ENCODE measurements around the gene ABLIM2. TPM values are rescaled to one million over a fixed set of nuclear protein-coding genes. Genes with fewer than 3 reads are reported as not detected.
A peak's percentile ranks its signal among the peaks of the same experiment; 100 is the strongest.

Gene ABLIM2
- total RNA-seq, 4 donors from 2014 or later, result 4.2 to 28.5 (median 8.7) TPM

DNA sequence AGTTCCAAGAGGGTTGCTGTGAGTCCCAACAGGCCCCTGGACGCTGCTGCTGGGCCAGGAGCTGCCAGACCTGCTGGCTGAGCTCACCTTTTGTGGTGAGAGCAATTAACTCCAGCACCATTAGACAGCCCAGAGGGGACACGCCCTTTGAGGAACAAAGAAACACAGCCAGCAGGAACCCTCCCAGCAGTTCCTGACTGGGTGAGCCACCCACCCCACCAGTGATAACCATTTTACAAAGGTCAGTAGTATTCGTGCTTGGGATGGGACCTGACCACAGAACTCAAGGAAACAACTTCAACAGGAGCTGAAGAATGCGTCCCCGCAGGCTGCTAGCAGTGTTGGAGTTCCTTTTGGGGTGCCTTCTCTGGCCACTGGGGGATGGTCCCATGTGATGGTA lies 180.1 kb downstream of the ABLIM2 start:
- 45% methylated on average over 3 of the region's 5 CpGs for WGBS
- no peak for DNase-seq (ENCODE audit: extremely low spot score)
- H3K4me1 ChIP-seq, result peaks cover 13 to 27% (median 22%) of the 10 kb centered on the region in 4 donors

DNA sequence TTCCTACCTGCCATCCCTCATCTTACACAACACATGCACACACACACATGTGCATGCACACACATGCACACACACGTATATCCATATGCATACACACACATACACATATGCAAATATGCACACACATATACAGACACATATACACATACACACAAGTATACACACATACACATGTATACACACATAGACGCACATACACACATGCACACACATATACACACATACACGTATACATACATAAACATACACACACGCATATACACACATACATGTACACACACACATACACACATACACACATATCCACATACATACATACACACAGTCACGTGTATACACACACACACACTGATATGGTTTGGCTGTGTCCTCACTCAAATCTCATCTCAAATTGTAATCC lies 182.0 kb downstream of the ABLIM2 start:
- intact Hi-C loops (cut with DNase I), result no loop called here
- H3K27ac ChIP-seq (replicated peaks in 1 of 4), result no peak overlapping the region
- no peaks in the 10 kb centered on the region for H3K36me3 ChIP-seq
- no peak overlapping the region for H3K4me3 ChIP-seq
- H3K4me1 ChIP-seq, result peaks cover 13 to 42% (median 36%) of the 10 kb centered on the region in 4 donors
- DNase-seq (ENCODE audit: extremely low spot score), result no peak
- H3K9me3 ChIP-seq, result no peaks in the 10 kb centered on the region
- WGBS, result 90% methylated on average over 5 of the region's 5 CpGs
- TF ChIP-seq, protein P1, sequence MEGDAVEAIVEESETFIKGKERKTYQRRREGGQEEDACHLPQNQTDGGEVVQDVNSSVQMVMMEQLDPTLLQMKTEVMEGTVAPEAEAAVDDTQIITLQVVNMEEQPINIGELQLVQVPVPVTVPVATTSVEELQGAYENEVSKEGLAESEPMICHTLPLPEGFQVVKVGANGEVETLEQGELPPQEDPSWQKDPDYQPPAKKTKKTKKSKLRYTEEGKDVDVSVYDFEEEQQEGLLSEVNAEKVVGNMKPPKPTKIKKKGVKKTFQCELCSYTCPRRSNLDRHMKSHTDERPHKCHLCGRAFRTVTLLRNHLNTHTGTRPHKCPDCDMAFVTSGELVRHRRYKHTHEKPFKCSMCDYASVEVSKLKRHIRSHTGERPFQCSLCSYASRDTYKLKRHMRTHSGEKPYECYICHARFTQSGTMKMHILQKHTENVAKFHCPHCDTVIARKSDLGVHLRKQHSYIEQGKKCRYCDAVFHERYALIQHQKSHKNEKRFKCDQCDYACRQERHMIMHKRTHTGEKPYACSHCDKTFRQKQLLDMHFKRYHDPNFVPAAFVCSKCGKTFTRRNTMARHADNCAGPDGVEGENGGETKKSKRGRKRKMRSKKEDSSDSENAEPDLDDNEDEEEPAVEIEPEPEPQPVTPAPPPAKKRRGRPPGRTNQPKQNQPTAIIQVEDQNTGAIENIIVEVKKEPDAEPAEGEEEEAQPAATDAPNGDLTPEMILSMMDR (IDR thresholded peaks at IDR 0.05), result no peak
- TF ChIP-seq POLR2A (IDR thresholded peaks at IDR 0.05; ENCODE audit: low read depth) (no peak), EP300 (IDR thresholded peaks at IDR 0.05) (no peak), POLR2AphosphoS5 (IDR thresholded peaks at IDR 0.05) (no peak)
- H3K27me3 ChIP-seq, result no peaks in the 10 kb centered on the region

More for the DNA sequence above, 180.1 kb downstream of the ABLIM2 start:
- H3K9me3 ChIP-seq, result no peaks in the 10 kb centered on the region
- no peaks in the 10 kb centered on the region for H3K36me3 ChIP-seq
- peak overlapping the region in 3 of 4 donors; percentile 12 to 43 (median 13) for H3K27ac ChIP-seq (replicated peaks in 1 of 4)
- intact Hi-C loops (cut with DNase I), result no loop called here
- no peaks in the 10 kb centered on the region for H3K27me3 ChIP-seq
- TF ChIP-seq, protein P1 (IDR thresholded peaks at IDR 0.05), result no peak
- TF ChIP-seq POLR2AphosphoS5 (IDR thresholded peaks at IDR 0.05) (no peak), POLR2A (IDR thresholded peaks at IDR 0.05; ENCODE audit: low read depth) (no peak), EP300 (IDR thresholded peaks at IDR 0.05) (no peak)
- no peak overlapping the region for H3K4me3 ChIP-seq

DNA sequence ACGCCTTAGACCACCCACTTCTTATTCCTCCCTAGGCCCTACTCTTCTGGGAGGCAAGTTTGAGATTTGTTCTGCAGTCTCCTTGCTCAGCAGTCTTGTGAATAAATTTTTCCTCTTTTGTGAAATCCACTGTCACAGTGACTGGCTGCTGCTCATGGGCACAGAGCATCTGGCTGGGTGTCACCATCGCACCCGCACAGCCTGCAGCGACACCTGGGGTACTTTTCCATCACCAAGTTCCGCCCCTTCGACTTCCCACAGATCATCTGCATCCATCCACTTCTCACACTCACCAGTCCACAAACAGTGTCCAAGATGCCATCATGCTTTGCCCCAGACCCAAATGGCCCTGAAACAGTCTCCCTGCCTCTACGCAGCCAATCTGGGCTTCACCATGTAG lies 182.6 kb downstream of the ABLIM2 start:
- DNase-seq (ENCODE audit: extremely low spot score), result no peak

DNA sequence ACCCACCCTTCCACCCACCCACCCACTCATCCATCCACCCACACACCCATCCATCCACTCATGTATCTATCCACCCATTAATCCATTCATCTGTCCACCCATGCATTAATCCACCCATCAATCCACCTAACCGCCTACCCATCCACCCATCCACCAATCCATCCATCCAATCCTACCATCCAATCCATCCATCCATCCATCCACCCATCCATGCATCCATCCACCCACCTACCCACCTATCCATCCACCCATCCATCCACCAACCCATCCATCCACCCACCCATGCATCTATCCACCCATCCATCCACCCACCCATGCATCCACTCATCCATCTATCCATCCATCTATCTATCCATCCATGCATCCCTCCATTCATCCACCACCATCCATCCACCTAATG lies 184.2 kb downstream of the ABLIM2 start:
- Histone ChIP-seq H3K27me3 (no peaks in the 10 kb centered on the region), H3K27ac (replicated peaks in 1 of 4) (no peak overlapping the region), H3K4me1 (peaks cover 31 to 62% (median 56%) of the 10 kb centered on the region in 4 donors), H3K4me3 (no peak overlapping the region), H3K36me3 (no peaks in the 10 kb centered on the region), H3K9me3 (no peaks in the 10 kb centered on the region)
- intact Hi-C loops (cut with DNase I), result no loop called here
- WGBS, result 100% methylated on average over 1 of the region's 1 CpG
- no peak for DNase-seq (ENCODE audit: extremely low spot score)
- TF ChIP-seq POLR2AphosphoS5 (IDR thresholded peaks at IDR 0.05), result no peak
- TF ChIP-seq, protein P1 (IDR thresholded peaks at IDR 0.05), result no peak
- TF ChIP-seq EP300 (IDR thresholded peaks at IDR 0.05), result no peak
- TF ChIP-seq POLR2A (IDR thresholded peaks at IDR 0.05; ENCODE audit: low read depth), result no peak

More for the DNA sequence above, 182.6 kb downstream of the ABLIM2 start:
- intact Hi-C loops (cut with DNase I), result no loop called here
- Histone ChIP-seq H3K27me3 (no peaks in the 10 kb centered on the region), H3K9me3 (no peaks in the 10 kb centered on the region), H3K4me1 (peaks cover 15 to 49% (median 40%) of the 10 kb centered on the region in 4 donors), H3K27ac (replicated peaks in 1 of 4) (no peak overlapping the region), H3K4me3 (no peak overlapping the region), H3K36me3 (no peaks in the 10 kb centered on the region)
- no peak for TF ChIP-seq EP300 (IDR thresholded peaks at IDR 0.05)
- TF ChIP-seq, protein P1 (IDR thresholded peaks at IDR 0.05), result no peak
- no peak for TF ChIP-seq POLR2A (IDR thresholded peaks at IDR 0.05; ENCODE audit: low read depth)
- TF ChIP-seq POLR2AphosphoS5 (IDR thresholded peaks at IDR 0.05), result no peak
- WGBS, result 96% methylated on average over 7 of the region's 7 CpGs

DNA sequence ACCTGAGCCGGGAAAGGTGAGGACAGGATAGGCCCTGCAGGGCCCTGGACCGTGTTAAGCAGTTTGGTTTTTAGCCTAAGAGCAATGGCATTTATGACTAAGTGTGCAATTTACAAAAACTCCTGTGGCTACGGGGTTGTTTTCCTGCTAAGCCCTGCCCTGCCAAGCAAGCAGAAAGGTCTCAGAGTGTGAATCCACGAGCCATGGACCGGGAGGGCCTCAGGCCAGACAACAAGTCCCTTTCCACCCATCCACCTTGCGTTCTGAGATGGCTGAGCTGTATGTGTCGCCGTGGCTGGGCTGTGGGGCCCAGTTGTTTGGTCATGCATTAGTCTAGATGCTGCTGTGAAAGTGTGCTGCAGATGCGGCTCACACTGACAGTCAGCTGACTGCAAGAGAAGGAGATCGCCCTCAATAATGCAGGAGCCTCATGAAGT lies 185.1 kb downstream of the ABLIM2 start:
- Histone ChIP-seq H3K4me3 (no peak overlapping the region), H3K9me3 (no peaks in the 10 kb centered on the region), H3K36me3 (no peaks in the 10 kb centered on the region), H3K27me3 (no peaks in the 10 kb centered on the region), H3K4me1 (peaks cover 34 to 62% (median 57%) of the 10 kb centered on the region in 4 donors), H3K27ac (replicated peaks in 1 of 4) (peak overlapping the region; percentile 1 to 61 (median 44))
- no peak for DNase-seq (ENCODE audit: extremely low spot score)
- intact Hi-C loops (cut with DNase I), result no loop called here
- TF ChIP-seq, protein P1 (IDR thresholded peaks at IDR 0.05), result no peak
- TF ChIP-seq EP300 (IDR thresholded peaks at IDR 0.05) (no peak), POLR2A (IDR thresholded peaks at IDR 0.05; ENCODE audit: low read depth) (no peak), POLR2AphosphoS5 (IDR thresholded peaks at IDR 0.05) (no peak)
- 66% methylated on average over 10 of the region's 10 CpGs for WGBS
